SU-DHL-6 (cell line): ENCODE data around the gene GCNA.

ENCODE experiments used
- H2AFZ ChIP-seq: fragments of 200-600 bp; sonication (generic); 2 replicates; pipeline ENCODE4 v1.6.1; 2014; ENCODE audit warnings: low read depth, mild to moderate bottlenecking, moderate library complexity, mixed read lengths, antibody characterized with exemption, low read length; ENCODE audit not compliant: severe bottlenecking
- H3F3A ChIP-seq: fragments of 200-600 bp; shearing (Covaris generic); 2 replicates; pipeline ENCODE4 v1.6.0; 2016; ENCODE audit warnings: antibody characterized with exemption, mild to moderate bottlenecking; ENCODE audit not compliant: insufficient read depth
- H3K27ac ChIP-seq: fragments of 200-600 bp; sonication (generic); 2 replicates; pipeline ENCODE4 v1.5.1; 2016; ENCODE audit warnings: low read depth, mild to moderate bottlenecking, low read length, moderate library complexity, mixed read lengths
- H3K27me3 ChIP-seq: fragments of 200-600 bp; sonication (generic), shearing (Covaris generic); 2 replicates; pipeline ENCODE4 v1.6.0; 2014; ENCODE audit warnings: mild to moderate bottlenecking, low read length
- H3K36me3 ChIP-seq: fragments of 200-600 bp; sonication (generic); 2 replicates; pipeline ENCODE4 v1.6.1; 2014; ENCODE audit warnings: mild to moderate bottlenecking, low read length, mixed read lengths
- H3K4me2 ChIP-seq: fragments of 300-600, 200-600 bp; shearing (Covaris generic), sonication (generic); 2 replicates; pipeline ENCODE4 v1.6.0; 2014; ENCODE audit warnings: low read length, low read depth, mild to moderate bottlenecking; ENCODE audit not compliant: poor library complexity, severe bottlenecking
- H3K4me3 ChIP-seq: fragments of 200-600 bp; sonication (generic); 2 replicates; pipeline ENCODE4 v1.5.1; 2014; ENCODE audit warnings: antibody characterized with exemption, low read length, mild to moderate bottlenecking, mixed read lengths; ENCODE audit not compliant: insufficient read depth, poor library complexity, severe bottlenecking
- H3K79me2 ChIP-seq: fragments of 200-600 bp; sonication (generic); 2 replicates; pipeline ENCODE4 v1.6.1; 2014; ENCODE audit warnings: mild to moderate bottlenecking, low read length, moderate library complexity; ENCODE audit not compliant: insufficient read depth
- H3K9ac ChIP-seq: fragments of 200-600 bp; sonication (generic); 2 replicates; pipeline ENCODE4 v1.7.0; 2014; ENCODE audit warnings: mild to moderate bottlenecking, low read length
- H3K9me2 ChIP-seq: fragments of 200-600 bp; sonication (generic); replicated peaks from 2 replicates; pipeline ENCODE4 v1.6.1; 2014; ENCODE audit warnings: low read length; ENCODE audit not compliant: insufficient read depth
- H3K9me3 ChIP-seq: fragments of 200-600 bp; sonication (generic); 2 replicates; pipeline ENCODE4 v1.6.1; 2014; ENCODE audit warnings: low read length, mixed read lengths; ENCODE audit not compliant: insufficient read depth
- H4K20me1 ChIP-seq: fragments of 200-600 bp; sonication (generic); 2 replicates; pipeline ENCODE4 v1.6.1; 2014; ENCODE audit warnings: low read depth, mild to moderate bottlenecking, antibody characterized with exemption, low read length, moderate library complexity, mixed read lengths
- CTCF ChIP-seq: fragments of 200-600 bp; sonication (generic); IDR thresholded peaks from one replicate; pipeline ENCODE4 v1.5.1; 2017; ENCODE audit warnings: antibody characterized with exemption, mild to moderate bottlenecking, low read length, moderate library complexity; ENCODE audit not compliant: insufficient read depth, poor library complexity, severe bottlenecking
- EZH2phosphoT487 ChIP-seq: fragments of 200-600 bp; sonication (generic), shearing (Covaris generic); conservative IDR thresholded peaks from 2 replicates; pipeline ENCODE4 v1.6.1; 2018; ENCODE audit warnings: mild to moderate bottlenecking, antibody characterized with exemption, low read length, moderate library complexity, mixed read lengths

GCNA gene

DNA sequence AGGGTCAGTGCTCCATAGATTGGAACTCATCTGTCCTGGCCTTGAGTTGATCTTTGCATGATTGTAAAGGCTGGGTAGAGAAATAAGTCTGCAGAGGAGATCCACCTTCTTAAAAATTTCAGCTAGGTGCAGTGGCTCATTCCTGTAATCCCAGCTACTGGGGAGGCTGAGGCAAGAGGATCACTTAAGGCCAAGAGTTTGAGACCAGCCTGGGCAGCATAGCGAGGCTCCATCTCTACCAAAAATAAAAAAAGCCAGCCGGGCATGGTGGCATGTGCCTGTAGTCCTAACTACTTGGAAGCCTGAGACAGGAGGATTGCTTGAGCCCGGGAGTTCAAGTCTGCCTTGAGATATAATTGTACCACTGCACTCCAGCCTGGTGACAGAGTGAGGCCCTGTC lies 40.5 kb downstream of the GCNA start:
- H4K20me1 ChIP-seq, result no peaks in the 10 kb centered on the region
- H3K36me3 ChIP-seq, result no peaks in the 10 kb centered on the region
- H2AFZ ChIP-seq, result no peak overlapping the region
- TF ChIP-seq CTCF (no peak), EZH2phosphoT487 (no peak)
- H3K27ac ChIP-seq, result no peak overlapping the region
- H3K9ac ChIP-seq, result no peak overlapping the region
- no peak overlapping the region for H3K4me3 ChIP-seq
- H3K9me3 ChIP-seq, result no peaks in the 10 kb centered on the region
- H3K79me2 ChIP-seq, result no peaks in the 10 kb centered on the region
- no peaks in the 10 kb centered on the region for H3K9me2 ChIP-seq
- no peaks in the 10 kb centered on the region for H3K27me3 ChIP-seq
- H3K4me2 ChIP-seq, result no peak overlapping the region
- no peaks in the 10 kb centered on the region for H3F3A ChIP-seq

GRCh38 chrX:71619193-71619592 lies 41.0 kb downstream of the GCNA start:
- TF ChIP-seq EZH2phosphoT487 (no peak), CTCF (no peak)
- Histone ChIP-seq H3K9ac (no peak overlapping the region), H3K79me2 (no peaks in the 10 kb centered on the region), H4K20me1 (no peaks in the 10 kb centered on the region), H2AFZ (no peak overlapping the region), H3K4me3 (no peak overlapping the region), H3K27me3 (no peaks in the 10 kb centered on the region), H3K4me2 (no peak overlapping the region), H3K27ac (no peak overlapping the region), H3F3A (no peaks in the 10 kb centered on the region), H3K9me3 (no peaks in the 10 kb centered on the region), H3K9me2 (no peaks in the 10 kb centered on the region), H3K36me3 (no peaks in the 10 kb centered on the region)

GRCh38 chrX:71619986-71620385 lies 41.7 kb downstream of the GCNA start:
- H4K20me1 ChIP-seq, result no peaks in the 10 kb centered on the region
- no peaks in the 10 kb centered on the region for H3K9me2 ChIP-seq
- no peak overlapping the region for H3K27ac ChIP-seq
- no peaks in the 10 kb centered on the region for H3K36me3 ChIP-seq
- H3K4me3 ChIP-seq, result no peak overlapping the region
- no peaks in the 10 kb centered on the region for H3F3A ChIP-seq
- no peaks in the 10 kb centered on the region for H3K79me2 ChIP-seq
- no peak overlapping the region for H3K4me2 ChIP-seq
- no peaks in the 10 kb centered on the region for H3K9me3 ChIP-seq
- no peak overlapping the region for H3K9ac ChIP-seq
- TF ChIP-seq EZH2phosphoT487 (no peak), CTCF (no peak)
- H3K27me3 ChIP-seq, result no peaks in the 10 kb centered on the region
- no peak overlapping the region for H2AFZ ChIP-seq

- Histone ChIP-seq H3K79me2 (no peaks in the 10 kb centered on the region), H4K20me1 (no peaks in the 10 kb centered on the region), H3F3A (no peaks in the 10 kb centered on the region), H3K9me3 (no peaks in the 10 kb centered on the region), H3K9me2 (no peaks in the 10 kb centered on the region), H3K4me2 (no peak overlapping the region), H3K27ac (no peak overlapping the region), H3K36me3 (no peaks in the 10 kb centered on the region), H3K27me3 (no peaks in the 10 kb centered on the region), H3K9ac (no peak overlapping the region), H2AFZ (no peak overlapping the region), H3K4me3 (no peak overlapping the region)
- TF ChIP-seq CTCF (no peak), EZH2phosphoT487 (no peak)
These were observed 43.4 kb downstream of the GCNA start for GRCh38 chrX:71621603-71622002.
